Measurements from ENCODE around the gene ISCU. TPM values are rescaled to one million over a fixed set of nuclear protein-coding genes. Genes with fewer than 3 reads are reported as not detected.
A peak's percentile ranks its signal among the peaks of the same experiment; 100 is the strongest.

Gene ISCU
- total RNA-seq, 1 donor from 2014 or later, result 484 TPM

DNA sequence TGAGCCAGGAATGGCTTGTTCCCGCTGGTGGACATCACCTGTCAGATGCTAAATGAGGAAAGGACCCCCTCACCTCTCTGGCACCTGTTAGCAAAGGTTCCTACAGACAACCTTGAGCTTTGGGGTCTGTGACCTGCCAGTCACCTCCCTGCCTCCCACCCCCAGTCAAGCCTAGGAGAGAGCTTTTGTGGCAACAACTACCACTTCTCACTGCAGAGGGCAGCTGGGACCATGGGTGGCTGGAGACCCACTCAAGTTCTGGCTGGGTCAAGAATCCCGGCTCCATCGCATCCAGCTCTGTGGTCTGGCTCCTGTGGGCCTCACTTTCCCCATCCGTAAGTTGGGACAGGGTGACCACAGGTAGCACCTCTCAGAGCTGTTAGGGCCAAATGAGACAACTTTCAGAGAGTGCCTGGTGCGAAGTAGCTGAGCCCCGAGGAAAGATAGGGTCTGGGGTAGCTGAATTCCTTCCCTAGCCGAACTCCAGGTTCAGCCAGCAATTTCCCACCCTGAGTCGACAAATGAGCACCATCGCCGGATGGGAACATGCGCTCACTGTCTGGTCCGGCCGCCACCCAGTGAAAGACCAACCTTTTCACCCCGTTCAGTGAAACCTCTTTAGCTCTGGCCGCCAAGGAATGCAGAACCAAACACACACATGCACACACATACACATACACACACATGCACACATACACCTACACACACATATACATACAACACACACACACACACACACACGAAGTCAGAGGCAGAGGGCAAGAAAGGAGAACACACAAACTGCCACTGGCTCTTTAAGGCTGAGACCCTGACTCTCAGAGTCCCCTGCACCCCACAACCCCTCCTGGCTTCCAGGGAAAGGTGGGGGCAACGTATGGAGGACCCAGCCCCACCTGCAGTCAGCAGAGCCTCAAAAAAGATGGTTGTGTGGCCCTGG is 33.6 kb downstream of the ISCU start:
- intact Hi-C loops (cut with DNase I), result no loop called here
- no peak for ATAC-seq (ENCODE audit: poor library complexity)
- DNase-seq, result no peak

DNA sequence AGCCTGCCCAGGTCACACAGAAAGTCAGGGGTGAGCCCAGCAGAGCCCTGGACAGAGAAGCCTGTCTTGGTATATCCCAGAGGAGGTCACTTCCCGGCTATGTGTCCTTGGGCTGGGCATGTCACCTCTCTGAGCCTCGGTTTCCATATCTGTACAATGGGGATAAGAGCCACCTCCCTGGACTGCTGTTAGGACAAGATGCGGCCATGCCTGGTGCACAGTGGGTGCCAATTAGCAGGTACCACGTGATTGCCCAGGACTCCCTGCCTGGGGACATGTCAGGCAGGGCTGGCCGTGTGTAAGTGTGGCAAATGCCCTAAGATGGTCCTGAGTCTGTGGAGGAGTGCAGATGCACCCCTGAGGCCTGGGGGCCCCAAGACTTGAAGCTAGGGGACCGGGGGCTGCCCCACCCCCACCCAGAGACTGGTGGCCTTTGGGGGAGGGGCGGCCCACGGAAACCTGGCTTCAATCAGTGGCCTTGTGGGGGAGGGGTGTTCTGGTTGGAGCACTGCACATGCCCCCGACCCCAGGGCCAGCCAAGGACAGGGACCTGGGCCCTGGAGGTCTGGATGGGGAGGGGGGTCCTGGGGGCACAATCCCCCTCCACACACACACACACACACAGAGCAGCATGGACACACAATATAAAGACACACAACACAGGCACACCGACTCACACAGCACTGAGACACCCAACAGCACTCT is 34.6 kb downstream of the ISCU start:
- DNase-seq, result no peak
- intact Hi-C loops (cut with DNase I), result no loop called here
- ATAC-seq (ENCODE audit: poor library complexity), result no peak

DNA sequence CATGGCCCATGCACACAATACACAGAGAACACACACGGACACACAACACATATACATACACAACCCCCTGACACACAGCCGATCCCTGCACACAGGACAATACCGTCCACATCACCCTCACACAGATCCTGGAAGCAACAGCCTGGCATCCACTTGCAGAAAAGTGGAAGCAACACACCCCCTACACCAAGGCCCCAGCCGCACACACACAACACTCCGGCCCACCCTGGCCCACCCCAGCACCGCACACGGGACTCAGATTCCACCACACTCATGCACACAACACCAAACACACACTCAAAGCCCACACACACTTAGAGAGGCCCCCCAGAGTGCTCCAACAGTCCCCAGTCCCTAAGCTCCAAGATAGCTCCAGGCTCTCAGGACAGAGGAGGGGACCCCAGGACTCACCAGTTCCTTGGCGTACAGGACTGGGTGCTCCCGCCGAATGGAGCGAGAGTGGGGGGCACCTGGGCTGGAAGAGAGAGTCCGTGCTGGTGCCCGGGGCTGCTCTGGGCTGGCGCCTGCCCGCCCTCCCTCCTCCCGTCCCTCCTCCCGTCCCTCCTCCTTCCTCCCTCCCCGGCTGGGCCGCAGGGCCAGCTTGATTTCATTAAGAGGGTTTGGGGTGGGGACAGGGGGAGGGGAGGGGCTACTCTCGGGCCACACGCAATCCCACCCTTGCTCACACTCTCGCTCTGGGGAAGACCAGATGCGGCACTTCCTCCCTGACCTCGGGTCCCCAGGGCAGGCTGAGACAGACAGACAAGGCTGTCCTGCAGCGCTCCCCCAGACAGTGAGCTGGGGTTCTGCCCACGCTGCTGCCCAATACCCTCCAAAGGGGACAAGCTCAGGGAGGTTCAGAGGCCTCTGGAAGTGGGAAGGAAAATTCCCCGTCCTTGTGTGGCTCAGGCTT is 35.4 kb downstream of the ISCU start, which contains the start of gene TMEM119:
Gene TMEM119, minus strand, starts transcription at position 526 of the 913 bp plus-strand sequence. CDS start 5,701 bp downstream, outside the sequence.
- peak; percentile 66 for ATAC-seq (ENCODE audit: poor library complexity)
- intact Hi-C loops (cut with DNase I), result no loop called here
- DNase-seq, result peak; percentile 65

DNA sequence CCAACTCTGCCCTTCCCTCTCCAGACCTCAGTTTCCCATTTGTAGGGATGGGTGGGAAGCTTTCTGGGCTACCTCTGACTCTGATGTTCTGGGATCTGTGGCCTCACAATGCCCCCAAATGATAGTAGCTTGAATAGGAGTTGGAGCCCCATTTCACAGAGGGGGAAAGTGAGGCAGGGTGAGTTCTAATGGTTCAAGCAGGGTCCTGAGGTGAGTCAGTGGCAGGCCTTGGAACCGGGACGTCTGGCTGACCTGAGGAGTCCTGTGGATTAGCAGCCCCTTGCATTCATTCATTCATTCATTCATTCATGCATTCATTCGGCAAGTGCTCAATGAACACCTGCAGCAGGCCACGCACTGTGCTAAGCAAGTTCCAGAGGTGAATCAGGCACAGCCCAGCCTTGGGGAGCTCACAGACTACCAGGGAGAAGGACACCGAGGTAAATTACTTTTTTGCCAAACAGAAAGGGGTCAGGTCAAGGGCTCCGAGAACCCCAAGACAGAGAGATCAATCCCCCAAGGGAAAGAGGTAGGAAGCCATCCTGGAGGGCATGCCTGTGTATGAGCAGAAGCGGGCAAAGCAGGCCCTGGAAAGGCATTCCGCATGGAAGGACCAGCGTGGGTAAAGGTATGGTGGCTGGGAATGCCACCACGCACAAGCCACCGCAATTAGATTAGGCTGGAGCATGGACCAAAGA is 36.3 kb downstream of the ISCU start:
- intact Hi-C loops (cut with DNase I), result no loop called here
- no peak for ATAC-seq (ENCODE audit: poor library complexity)
- DNase-seq, result no peak

DNA sequence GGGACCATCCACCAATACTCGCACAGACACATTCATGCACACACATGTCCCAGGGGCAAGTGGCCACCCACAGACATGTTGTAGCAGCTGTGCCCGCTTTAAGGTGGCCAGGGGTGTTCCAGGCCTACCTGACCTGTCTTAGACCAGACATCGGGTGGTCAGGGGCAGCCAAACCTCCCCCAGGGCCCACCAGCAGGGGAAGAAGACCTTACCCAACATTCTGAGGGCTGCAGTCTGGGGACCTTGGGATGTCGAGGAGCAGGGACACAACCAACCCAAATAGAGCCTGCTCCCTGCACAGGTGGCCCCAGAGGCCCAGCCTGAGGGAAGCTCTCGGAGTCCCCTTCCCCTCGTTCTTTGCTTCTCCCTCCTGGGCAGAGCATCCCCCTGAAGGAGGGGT is 37.1 kb downstream of the ISCU start:
- no peak for DNase-seq
- no peak for ATAC-seq (ENCODE audit: poor library complexity)
- intact Hi-C loops (cut with DNase I), result no loop called here

DNA sequence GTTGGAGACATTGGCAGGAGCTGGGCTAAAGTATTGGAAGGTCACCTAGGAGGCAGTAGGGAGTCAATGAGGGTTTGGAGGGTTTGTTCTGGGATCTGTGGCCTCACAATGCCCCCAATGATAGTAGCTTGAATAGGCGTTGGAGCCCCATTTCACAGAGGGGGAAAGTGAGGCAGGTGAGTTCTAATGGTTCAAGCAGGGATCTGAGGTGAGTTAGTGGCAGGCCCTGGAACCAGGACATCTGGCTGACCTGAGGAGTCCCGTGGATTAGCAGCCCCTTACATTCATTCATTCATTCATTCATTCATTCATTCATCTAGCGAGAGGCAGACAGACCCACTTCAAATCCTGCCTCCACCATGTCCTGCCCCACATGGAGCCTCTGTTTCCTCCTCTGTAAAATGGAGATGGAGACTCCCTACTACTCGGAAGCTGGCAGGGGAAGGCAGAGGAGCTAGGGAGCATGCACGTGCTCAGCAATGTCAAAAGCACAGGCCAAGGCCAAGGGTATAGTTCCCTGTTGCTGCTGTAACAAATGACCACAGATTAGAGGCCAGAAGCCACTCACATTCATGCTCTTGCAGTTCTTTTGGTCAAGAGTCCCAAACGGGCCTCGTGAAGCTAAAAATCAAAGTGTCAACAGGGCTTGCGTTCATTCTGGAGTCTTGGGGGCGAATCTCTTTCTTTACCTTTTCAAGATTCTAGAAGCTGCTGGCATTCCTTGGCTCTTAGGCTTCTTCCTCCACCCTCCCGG is 37.7 kb downstream of the ISCU start:
- ATAC-seq (ENCODE audit: poor library complexity) (no peak), DNase-seq (no peak)
- intact Hi-C loops (cut with DNase I), result no loop called here

DNA sequence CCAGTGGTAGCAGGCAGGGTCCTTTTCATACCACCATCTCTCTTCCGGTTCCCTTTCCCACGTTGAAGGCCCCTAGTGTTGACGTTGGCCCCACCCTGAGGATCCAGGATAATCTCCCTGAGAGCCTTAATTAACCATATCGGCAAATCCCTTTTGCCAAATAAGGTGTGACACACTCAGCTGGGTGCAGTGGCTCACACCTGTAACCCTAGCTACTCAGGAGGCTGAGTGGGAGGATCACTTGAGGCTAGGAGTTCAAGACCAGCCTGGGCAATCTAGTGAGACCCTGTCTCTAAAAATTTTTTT is 38.3 kb downstream of the ISCU start:
- intact Hi-C loops (cut with DNase I), result no loop called here
- ATAC-seq (ENCODE audit: poor library complexity), result no peak

DNA sequence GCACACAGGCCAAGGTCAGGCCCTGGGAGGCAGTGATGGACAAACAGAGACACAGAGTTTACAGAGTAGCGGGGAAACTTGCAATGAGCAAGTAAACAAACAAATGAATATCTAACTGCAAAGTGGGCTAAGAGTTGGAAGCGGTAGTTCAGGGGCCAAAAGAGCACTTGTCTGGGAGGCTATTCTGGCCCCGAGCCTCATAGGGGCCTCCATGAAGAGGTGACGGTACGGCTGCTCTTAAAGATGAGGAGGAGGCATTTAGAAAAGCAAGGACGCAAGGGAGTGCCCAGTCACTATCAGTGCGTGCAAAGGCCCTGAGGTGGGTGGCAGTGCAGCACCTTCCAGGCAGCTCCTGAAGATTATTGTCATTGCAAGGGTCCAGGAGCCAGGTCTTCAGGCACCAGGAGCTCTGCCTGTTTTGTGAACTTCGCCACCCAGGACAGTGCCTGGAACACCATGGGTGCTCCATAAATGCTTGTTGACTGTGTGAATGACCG is 39.9 kb downstream of the ISCU start:
- ATAC-seq (ENCODE audit: poor library complexity), result no peak
- intact Hi-C loops (cut with DNase I), result no loop called here
- DNase-seq, result no peak

More for the DNA sequence above, 38.3 kb downstream of the ISCU start:
- DNase-seq, result no peak

DNA sequence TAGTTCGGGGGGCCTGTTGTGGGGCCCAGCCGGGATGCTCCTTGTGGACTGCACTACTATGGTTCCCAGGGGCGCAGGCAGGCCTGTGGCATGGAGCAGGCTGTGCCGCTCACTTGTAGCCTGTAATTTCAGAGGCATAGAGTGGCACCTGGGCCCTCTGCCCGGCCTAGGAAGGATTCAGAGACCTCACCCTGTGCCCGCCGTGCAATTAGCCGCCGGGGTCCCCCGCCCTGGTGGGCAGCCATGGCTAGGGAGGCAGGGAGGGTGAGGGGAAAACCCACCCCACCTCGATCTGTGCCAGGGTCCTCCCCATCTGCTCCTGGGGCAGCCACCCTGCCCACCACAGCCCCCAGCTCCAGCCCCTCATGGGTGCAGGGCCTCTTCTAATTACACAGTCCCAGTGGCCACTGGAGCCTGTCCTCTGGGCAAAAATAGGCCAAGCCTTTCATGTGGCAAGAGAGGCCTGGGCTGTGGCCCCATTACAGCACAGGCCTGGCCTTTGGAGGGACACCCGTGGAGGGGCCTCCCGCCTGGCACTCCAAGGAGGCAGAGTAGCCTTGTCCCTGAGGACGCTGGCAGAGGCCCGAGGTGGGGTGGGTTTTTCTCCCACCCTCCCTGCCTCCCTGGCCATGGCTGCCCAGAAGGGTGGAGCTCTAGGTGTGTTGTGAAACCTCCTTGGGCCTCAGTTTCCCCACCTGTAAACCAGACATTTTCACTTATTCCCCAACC is 40.7 kb downstream of the ISCU start:
- no peak for DNase-seq
- no peak for ATAC-seq (ENCODE audit: poor library complexity)
- intact Hi-C loops (cut with DNase I), result no loop called here

DNA sequence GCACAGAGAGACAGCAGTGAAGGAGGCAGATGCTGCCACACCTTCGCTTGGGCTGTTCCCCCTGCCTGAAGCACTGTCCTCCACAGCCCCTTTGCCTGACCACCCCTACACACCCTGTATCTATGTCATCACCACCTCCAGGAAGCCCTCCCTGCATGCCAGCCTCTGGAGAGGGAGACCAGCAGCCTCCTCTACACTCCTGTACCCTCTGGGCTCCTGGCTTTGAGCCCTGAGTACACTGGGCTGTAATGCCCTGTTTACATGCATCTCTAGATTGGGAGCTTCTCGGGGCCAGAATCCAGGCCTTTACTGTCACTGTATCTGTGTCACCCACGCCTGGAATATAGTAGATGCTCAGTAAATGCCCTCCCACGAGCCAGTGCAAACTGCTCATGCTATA is 41.3 kb downstream of the ISCU start:
- no peak for ATAC-seq (ENCODE audit: poor library complexity)
- intact Hi-C loops (cut with DNase I), result no loop called here
- DNase-seq, result no peak

DNA sequence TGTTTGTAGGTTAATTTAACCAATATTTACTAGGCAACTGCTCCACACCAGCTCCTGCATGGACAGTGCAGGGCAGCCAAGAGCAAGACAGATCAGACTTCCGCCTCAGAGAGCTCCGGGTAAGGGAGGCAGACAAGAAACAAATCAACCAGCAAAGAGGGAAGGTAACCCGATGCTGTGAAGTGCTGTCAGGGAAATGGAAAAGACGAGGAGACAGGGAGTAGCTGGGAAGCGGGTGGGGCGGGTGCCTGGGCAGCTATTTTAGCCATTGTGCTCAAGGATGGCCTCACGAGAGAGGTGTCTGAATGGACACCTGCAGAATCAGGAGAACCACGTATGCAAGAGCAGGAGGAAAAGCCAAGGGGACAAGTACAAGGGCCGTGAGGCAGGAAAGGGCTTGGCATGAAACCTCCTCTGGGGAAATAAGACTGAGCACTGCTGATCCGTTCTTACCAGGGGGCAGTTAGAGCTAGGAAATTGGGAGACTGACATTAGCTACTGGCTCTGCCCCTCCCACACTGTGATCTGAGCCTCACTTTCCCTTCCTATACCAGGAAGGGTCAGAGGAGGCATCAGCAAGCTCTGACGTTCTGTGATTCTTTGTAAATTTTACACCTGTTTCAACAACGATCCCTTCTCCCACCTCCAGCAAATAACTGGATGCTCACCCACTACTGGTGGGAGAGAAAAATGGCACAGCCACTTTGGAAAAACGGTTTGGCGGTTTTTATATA is 42.0 kb downstream of the ISCU start:
- intact Hi-C loops (cut with DNase I), result no loop called here
- ATAC-seq (ENCODE audit: poor library complexity), result no peak
- DNase-seq, result no peak

DNA sequence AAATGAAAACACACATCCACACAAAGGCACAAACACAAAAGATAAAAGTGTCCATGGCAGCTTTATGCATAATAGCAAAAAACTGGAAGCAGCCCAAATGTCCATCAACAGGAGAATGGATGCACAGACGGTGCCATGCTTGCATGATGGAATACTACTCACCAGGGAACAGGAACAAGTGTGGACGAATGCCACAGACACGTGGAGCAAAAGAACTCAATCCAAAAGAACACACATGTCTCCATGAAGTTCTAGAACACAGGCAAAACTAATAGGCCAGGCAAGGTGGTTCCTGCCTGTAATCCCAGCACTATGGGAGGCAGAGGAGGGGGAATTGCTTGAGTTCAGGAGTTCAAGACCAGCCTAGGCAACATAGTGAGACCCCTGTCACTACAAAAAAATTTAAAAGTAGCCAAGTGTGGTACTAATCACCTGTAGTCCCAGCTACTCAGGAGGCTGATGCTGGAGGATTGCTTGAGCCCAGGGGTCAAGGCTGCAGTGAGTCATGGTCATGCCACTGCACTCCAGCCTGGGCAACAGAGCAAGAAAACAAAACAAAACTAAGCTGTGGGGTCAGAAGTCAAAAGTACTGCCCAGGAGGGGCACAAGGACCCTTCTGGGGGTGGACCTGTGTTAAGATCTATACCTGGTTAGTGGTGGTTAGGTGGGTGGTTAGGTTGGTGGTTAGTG is 42.7 kb downstream of the ISCU start:
- ATAC-seq (ENCODE audit: poor library complexity) (no peak), DNase-seq (no peak)
- intact Hi-C loops (cut with DNase I), result no loop called here

DNA sequence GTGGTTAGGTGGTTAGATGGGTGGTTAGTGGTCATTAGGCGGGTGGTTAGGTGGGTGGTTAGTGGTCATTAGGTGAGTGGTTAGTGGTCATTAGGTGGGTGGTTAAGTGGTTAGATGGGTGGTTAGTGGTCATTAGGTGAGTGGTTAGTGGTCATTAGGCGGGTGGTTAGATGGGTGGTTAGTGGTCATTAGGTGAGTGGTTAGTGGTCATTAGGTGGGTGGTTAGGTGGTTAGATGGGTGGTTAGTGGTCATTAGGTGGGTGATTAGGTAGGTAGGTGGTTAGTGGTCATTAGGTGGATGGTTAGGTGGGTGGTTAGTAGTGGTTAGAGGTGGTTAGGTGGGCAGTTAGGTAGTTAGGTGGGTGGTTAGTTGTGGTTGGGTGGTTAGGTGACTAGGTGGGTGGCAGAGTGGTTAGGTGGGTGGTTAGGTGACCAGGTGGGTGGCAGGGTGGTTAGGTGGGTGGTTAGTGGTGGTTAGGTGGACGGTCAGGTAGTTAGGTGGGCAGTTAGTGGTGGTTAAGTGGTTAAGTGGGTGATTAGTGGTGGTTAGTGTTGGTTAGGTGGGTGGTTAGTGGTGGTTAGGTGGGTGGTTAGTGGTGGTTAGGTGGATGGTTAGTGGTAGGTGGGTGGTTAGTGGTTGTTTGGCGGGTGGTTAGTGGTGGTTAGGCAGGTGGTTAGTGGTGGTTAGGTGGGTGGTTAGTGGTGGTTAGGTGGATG is 43.5 kb downstream of the ISCU start:
- intact Hi-C loops (cut with DNase I), result no loop called here
- no peak for ATAC-seq (ENCODE audit: poor library complexity)
- DNase-seq, result no peak

DNA sequence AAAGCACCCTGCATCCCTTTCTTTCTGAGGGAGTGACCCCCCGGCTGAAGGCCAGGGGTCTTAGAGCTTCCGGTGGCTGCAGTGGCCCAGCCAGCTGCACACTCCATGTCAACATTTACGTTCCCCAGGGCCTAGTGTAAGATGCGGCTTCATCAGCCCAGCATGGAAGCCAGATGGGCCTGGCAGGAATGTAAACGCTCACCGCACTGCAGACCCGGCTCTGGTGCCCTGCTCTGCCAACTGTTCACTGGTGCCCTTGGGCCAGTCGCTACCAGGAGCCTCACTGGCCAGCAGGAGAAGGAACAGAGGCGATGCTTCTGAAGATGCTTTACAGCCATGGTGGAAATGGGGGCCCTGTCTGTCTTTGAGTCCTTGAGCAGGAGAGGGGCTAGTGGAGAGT is 44.1 kb downstream of the ISCU start:
- no peak for DNase-seq
- intact Hi-C loops (cut with DNase I), result no loop called here
- ATAC-seq (ENCODE audit: poor library complexity), result no peak

DNA sequence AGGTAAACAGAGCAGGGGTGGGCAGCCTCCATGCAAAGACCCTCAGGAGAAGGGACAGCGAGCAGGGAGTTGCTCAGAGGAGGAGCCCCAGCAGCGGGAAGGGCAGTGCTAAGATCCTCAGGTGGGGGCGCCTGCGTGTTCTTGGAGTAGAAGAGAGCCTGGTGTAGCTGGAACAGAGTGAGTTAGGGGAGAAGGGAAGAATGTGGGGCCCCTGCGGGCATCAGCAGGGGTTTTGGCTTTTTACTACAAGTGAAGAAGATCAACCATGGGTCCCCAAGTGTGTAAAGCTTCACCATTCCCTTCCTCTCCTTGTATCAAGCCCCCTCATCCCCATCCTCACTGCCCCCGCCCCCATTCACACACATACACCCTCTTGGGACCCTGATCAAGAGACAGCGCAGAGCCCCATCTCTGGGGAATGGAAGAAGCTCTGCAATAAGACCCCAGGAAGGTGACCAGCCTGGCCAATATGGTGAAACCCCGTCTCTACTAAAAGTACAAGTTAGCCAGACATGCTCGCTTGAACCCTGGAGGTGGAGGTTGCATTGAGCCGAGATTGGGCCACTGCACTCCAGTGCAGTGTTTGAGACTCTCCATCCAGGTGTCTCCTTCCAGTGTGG is 45.7 kb downstream of the ISCU start:
- no peak for ATAC-seq (ENCODE audit: poor library complexity)
- intact Hi-C loops (cut with DNase I), result no loop called here
- no peak for DNase-seq

Data from Right ventricle myocardium superior (tissue), 1 donor.